ENCODE measurements around the gene AKAP7.
"Not testable (repeated sequence)": the region's sequence is repeated elsewhere in the genome, so short reads cannot be mapped to it uniquely, and the experiment has no call there.

AKAP7 gene

DNA sequence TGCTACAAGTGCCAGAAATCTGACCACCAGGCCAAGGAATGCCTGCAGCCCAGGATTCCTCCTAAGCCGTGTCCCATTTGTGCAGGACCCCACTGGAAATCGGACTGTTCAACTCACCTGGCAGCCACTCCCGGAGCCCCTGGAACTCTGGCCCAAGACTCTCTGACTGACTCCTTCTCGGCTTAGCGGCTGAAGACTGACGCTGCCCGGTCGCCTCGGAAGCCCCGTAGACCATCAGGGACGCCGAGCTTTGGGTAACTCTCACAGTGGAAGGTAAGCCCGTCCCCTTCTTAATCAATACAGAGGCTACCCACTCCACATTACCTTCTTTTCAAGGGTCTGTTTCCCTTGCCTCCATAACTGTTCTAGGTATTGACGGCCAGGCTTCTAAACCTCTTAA lies 190.4 kb downstream of the AKAP7 start:
- not testable (repeated sequence) for H3K4me1 Mint-ChIP-seq (ENCODE audit: low read depth)

DNA sequence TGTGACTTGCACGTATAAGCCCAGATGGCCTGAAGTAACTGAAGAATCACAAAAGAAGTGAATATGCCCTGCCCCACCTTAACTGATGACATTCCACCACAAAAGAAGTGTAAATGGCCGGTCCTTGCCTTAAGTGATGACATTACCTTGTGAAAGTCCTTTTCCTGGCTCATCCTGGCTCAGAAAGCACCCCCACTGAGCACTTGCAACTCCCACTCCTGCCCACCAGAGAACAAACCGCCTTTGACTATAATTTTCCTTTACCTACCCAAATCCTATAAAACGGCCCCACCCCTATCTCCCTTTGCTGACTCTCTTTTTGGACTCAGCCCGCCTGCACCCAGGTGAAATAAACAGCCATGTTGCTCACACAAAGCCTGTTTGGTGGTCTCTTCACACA lies 193.5 kb downstream of the AKAP7 start:
- H3K9me3 Mint-ChIP-seq: not testable (repeated sequence)

More for the DNA sequence above, 190.4 kb downstream of the AKAP7 start:
- not testable (repeated sequence) for H3K36me3 Mint-ChIP-seq (ENCODE audit: low read depth); DNase-seq (ENCODE audit: low spot score); H3K27ac Mint-ChIP-seq; H3K4me3 Mint-ChIP-seq; H3K9me3 Mint-ChIP-seq; H3K27me3 Mint-ChIP-seq (ENCODE audit: low read depth)

DNA sequence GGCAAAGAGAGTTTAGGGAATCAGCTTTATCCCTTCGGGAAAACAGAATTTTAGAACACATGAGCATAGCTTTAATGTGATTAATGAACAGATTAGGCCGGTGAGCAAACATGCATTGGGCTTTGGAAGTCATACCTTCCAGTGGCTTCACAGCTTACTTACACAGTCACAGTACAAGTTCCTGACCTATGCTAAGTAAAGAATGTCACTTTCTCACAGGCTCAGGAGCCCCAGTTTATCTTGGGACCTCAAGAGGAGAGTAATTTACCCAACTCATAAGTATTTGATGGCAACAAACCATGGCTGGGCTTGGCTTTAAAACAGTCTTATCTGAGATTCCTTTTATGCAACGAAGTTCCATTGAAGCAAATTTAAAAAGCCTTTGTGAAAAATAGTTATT lies 195.9 kb downstream of the AKAP7 start:
- no peaks in the 10 kb centered on the region for H3K27me3 Mint-ChIP-seq (ENCODE audit: low read depth)

More for the DNA sequence above, 193.5 kb downstream of the AKAP7 start:
- H3K27me3 Mint-ChIP-seq (ENCODE audit: low read depth); H3K36me3 Mint-ChIP-seq (ENCODE audit: low read depth); H3K4me3 Mint-ChIP-seq; H3K4me1 Mint-ChIP-seq (ENCODE audit: low read depth); H3K27ac Mint-ChIP-seq; DNase-seq (ENCODE audit: low spot score): not testable (repeated sequence)

DNA sequence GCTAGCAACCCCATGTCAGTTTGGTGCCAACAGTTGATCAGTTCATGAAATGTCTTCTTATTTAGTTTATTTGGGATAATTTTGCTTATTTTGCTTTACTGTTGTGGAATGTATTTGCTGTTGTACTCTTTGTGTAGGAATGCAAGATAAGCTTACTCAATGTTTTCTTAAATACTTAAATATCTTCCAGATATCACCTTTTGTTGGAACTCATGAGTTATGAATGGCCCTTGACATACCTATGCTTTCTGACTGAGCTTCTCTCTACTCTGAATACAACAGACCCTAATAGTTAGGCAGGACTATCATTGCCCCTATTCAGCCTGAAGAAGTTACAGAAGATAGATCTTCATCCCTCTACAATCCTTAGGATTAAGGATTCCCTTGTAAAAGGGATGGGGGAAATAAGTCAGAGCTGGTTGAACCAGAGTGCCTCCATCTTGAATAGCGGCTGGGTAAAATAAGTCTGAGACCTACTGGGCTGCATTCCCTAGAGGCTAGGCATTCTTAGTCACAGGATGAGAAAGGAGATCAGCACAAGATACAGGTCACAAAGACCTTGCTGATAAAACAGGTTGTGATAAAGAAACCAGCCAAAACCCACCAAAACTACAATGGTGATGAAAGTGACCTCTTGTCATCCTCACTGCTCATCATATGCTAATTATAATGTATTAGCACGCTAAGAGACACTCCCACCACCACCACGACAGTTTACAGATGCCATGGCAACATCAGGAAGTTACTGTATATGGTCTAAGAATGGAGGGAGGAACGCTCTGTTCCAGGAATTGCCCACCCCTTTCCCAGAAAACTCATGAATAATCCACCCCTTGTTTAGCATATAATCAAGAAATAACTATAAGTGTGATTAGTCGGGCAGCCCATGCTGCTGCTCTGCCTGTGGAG lies 196.9 kb downstream of the AKAP7 start:
- Mint-ChIP-seq H3K4me3 (no peak overlapping the region), H3K27ac (no peak overlapping the region), H3K36me3 (ENCODE audit: low read depth) (no peaks in the 10 kb centered on the region), H3K9me3 (no peaks in the 10 kb centered on the region), H3K27me3 (ENCODE audit: low read depth) (no peaks in the 10 kb centered on the region), H3K4me1 (ENCODE audit: low read depth) (no peaks in the 10 kb centered on the region)
- DNase-seq (ENCODE audit: low spot score): no peak

More for the DNA sequence above, 195.9 kb downstream of the AKAP7 start:
- no peak for DNase-seq (ENCODE audit: low spot score)
- Mint-ChIP-seq H3K27ac (no peak overlapping the region), H3K9me3 (no peaks in the 10 kb centered on the region), H3K4me3 (no peak overlapping the region), H3K4me1 (ENCODE audit: low read depth) (no peaks in the 10 kb centered on the region), H3K36me3 (ENCODE audit: low read depth) (no peaks in the 10 kb centered on the region)

Data from T-helper 2 cell treated with Interferon-gamma antibody and Interleukin-4, amounts not matched to agents 5 μg/mL and 100 μg/mL, for 36 hours (primary cell).